HG03097 (cell line): ENCODE measurements around the gene PUS7L.
"Not testable (repeated sequence)": the region's sequence is repeated elsewhere in the genome, so short reads cannot be mapped to it uniquely, and the experiment has no call there.

Experiments used
- ATAC-seq: cut with Tn5 transposase; IDR thresholded peaks from one replicate; pipeline ENCODE4 v1.9.1; 2021; ENCODE audit not compliant: unreplicated experiment, low FRiP score

The PUS7L gene

GRCh38 chr12:43758728-43759563 lies at the start of gene PUS7L, which contains the start of gene IRAK4:
Gene PUS7L (minus strand): TSS chr12:43758790. CDS start chr12:43755245, 3,545 bp downstream.
Gene IRAK4 (plus strand): TSS chr12:43758951. CDS start chr12:43768112, 9,161 bp downstream.
- ATAC-seq, result peak; percentile 98

- no peak for ATAC-seq
Observed at GRCh38 chr12:43807386-43807785, 48.8 kb upstream of the PUS7L start.

- no peak for ATAC-seq
Observed at GRCh38 chr12:43806737-43807072, 48.1 kb upstream of the PUS7L start.

- peak; percentile 98 for ATAC-seq
Observed at GRCh38 chr12:43805860-43806736, 47.5 kb upstream of the PUS7L start, which contains the start of gene TWF1. Gene TWF1 (minus strand): TSS chr12:43806317. CDS start chr12:43806245, 72 bp downstream.

- ATAC-seq, result no peak
Observed at GRCh38 chr12:43805149-43805859, 46.7 kb upstream of the PUS7L start.

- no peak for ATAC-seq
Observed at GRCh38 chr12:43797561-43798217, 39.1 kb upstream of the PUS7L start.

- no peak for ATAC-seq
Observed at GRCh38 chr12:43795716-43796280, 37.2 kb upstream of the PUS7L start.

GRCh38 chr12:43789941-43790340 lies 31.4 kb upstream of the PUS7L start:
- no peak for ATAC-seq

GRCh38 chr12:43786899-43787693 lies 28.5 kb upstream of the PUS7L start:
- no peak for ATAC-seq

- ATAC-seq, result no peak
Observed at GRCh38 chr12:43776498-43776897, 17.9 kb upstream of the PUS7L start.

- no peak for ATAC-seq
Observed at GRCh38 chr12:43766291-43766690, 7.7 kb upstream of the PUS7L start.

- ATAC-seq, result no peak
Observed at GRCh38 chr12:43764528-43764927, 5.9 kb upstream of the PUS7L start.

GRCh38 chr12:43763769-43764168 lies 5.2 kb upstream of the PUS7L start:
- ATAC-seq, result no peak

GRCh38 chr12:43762596-43762995 lies 4.0 kb upstream of the PUS7L start:
- ATAC-seq, result no peak

- ATAC-seq, result no peak
Observed at GRCh38 chr12:43761500-43761899, 2.9 kb upstream of the PUS7L start.

GRCh38 chr12:43760396-43760795 lies 1.8 kb upstream of the PUS7L start:
- ATAC-seq, result no peak

GRCh38 chr12:43758247-43758727 lies 303 bp downstream of the PUS7L start:
- no peak for ATAC-seq

- ATAC-seq, result no peak
Observed at GRCh38 chr12:43754015-43754414, 4.6 kb downstream of the PUS7L start.

GRCh38 chr12:43751360-43751759 lies 7.2 kb downstream of the PUS7L start:
- ATAC-seq, result not testable (repeated sequence)
